Spleen (tissue), 11 donors: ENCODE results near the gene SPTLC3. TPM values are rescaled to one million over a fixed set of nuclear protein-coding genes. Genes with fewer than 3 reads are reported as not detected.

ENCODE experiments used
- DNase-seq: peaks from one replicate; pipeline ENCODE4 v3.0.0-alpha.2; 2020
- H3K27ac ChIP-seq, 8 donors: fragments of 200-600 bp; sonication (generic) in 7 of 8; 1 replicate in 4 of 8; 2 replicates in 4 of 8; pipeline versions ENCODE4 v1.5.0 to v1.8.0; 2016 to 2021; ENCODE audit warnings: inconsistent platforms in 4 of 8, mild to moderate bottlenecking in 4 of 8, moderate library complexity in 1 of 8
- H3K27me3 ChIP-seq, 7 donors: fragments of 200-600 bp; sonication (generic) in 6 of 7; replicated peaks in 1 of 7; 1 replicate in 4 of 7; 2 replicates in 3 of 7; pipeline versions ENCODE4 v1.5.0 to v1.8.0; 2016 to 2021; ENCODE audit warnings: inconsistent platforms in 3 of 7, mild to moderate bottlenecking in 1 of 7
- H3K36me3 ChIP-seq, 6 donors: fragments of 200-600 bp; sonication (generic) in 5 of 6; 1 replicate in 4 of 6; 2 replicates in 2 of 6; pipeline versions ENCODE4 v1.5.0 to v1.8.0; 2016 to 2021; ENCODE audit warnings: inconsistent platforms in 2 of 6
- H3K4me1 ChIP-seq, 6 donors: fragments of 200-600 bp; sonication (generic) in 5 of 6; 1 replicate in 3 of 6; 2 replicates in 3 of 6; pipeline versions ENCODE4 v1.5.0 to v1.8.0; 2016 to 2021; ENCODE audit warnings: inconsistent platforms in 3 of 6
- H3K4me3 ChIP-seq, 8 donors: fragments of 200-600 bp; sonication (generic) in 7 of 8; 1 replicate in 4 of 8; 2 replicates in 4 of 8; pipeline versions ENCODE4 v1.5.0 to v1.8.0; 2016 to 2021; ENCODE audit warnings: inconsistent platforms in 4 of 8, mild to moderate bottlenecking in 4 of 8, moderate library complexity in 2 of 8
- H3K9me3 ChIP-seq, 8 donors: fragments of 200-600 bp; sonication (generic) in 7 of 8; 1 replicate in 4 of 8; 2 replicates in 4 of 8; pipeline versions ENCODE4 v1.5.0 to v1.8.0; 2016 to 2021; ENCODE audit warnings: inconsistent platforms in 4 of 8
- CTCF ChIP-seq, 11 experiments: fragments of 200-600 bp in 7 of 11; fragments of 450-650 bp in 4 of 11; sonication (generic) in 4 of 11; IDR thresholded peaks in 8 of 11; conservative IDR thresholded peaks in 3 of 11; 1 replicate in 7 of 11; 2 replicates in 4 of 11; pipeline versions ENCODE4 v1.4.0 to v1.8.0; 2016 to 2021; ENCODE audit warnings: antibody characterized with exemption in 11 of 11, inconsistent platforms in 4 of 11, mild to moderate bottlenecking in 1 of 11
- POLR2A ChIP-seq, 3 donors: fragments of 450-650 bp; IDR thresholded peaks; one replicate each; pipeline ENCODE4 v1.5.1; 2017; ENCODE audit warnings: antibody characterized with exemption in 3 of 3, mild to moderate bottlenecking in 1 of 3
- POLR2AphosphoS5 ChIP-seq, 3 donors: sonication (generic); formaldehyde crosslinking; IDR thresholded peaks; one replicate each; pipeline ENCODE4 v1.5.1; 2017; ENCODE audit warnings: antibody characterized with exemption in 3 of 3
- WGBS, 5 donors: extraction: QIAGEN DNeasy Blood & Tissue Kit in 3 of 5; methylation state at CpG; one replicate each; pipeline versions ENCODE4 v1.1.5 to v1.1.7; 2013 to 2018; 5-methylcytosine and 5-hydroxymethylcytosine counted together
- intact Hi-C: fragments of 100-400 bp; cut with DNase I; formaldehyde crosslinking; loops from one replicate; pipeline ENCODE4 v1.15.0; 2023; ENCODE audit warnings: low total_unique reads
- polyA plus RNA-seq, 3 donors: library from polyadenylated mRNA; stranded (reverse); fragments of 200-250 nt; gene quantifications; one replicate each; pipeline ENCODE4 v1.2.1, GENCODE V29; 2013
- total RNA-seq, 7 donors: library from RNA; depleted of rRNA in 3 of 7; stranded (reverse); fragments of >200 nt in 3 of 7; fragmentation: NEBNext Ultra II Directional in 4 of 7; extraction: Animal tissue kit (Norgen Biotek cat#: 25700) in 4 of 7; gene quantifications; one replicate each; pipeline versions ENCODE4 v1.1.0 to v1.2.1, GENCODE V29; 2016 to 2021
- donor health status: healthy with polysubstance abuse.
- donor health status: DM: no; HTN: no; CAD: no; lungs with moderate emphysema.
- donor health status: DM: no; HTN: no; CAD: no.
- donor health status: Bipolar disorder and iron deficiency.
- donor health status: healthy.
- donor health status: DM: no; HTN: no; CAD: no.
- donor health status: DM: yes; HTN: yes; CAD: no.

Gene SPTLC3
- total and polyA plus RNA-seq, 10 donors: 0.50 to 12.3 (median 3.7) TPM

GRCh38 chr20:13216533-13216932 lies 207.8 kb downstream of the SPTLC3 start:
- Histone ChIP-seq H3K4me3 (no peak overlapping the region), H3K36me3 (no peaks in the 10 kb centered on the region), H3K27me3 (peaks cover 0 to 72% (median 27%) of the 10 kb centered on the region in 7 donors), H3K9me3 (no peaks in the 10 kb centered on the region), H3K4me1 (peaks cover 10 to 20% (median 16%) of the 10 kb centered on the region in 6 donors), H3K27ac (no peak overlapping the region)
- TF ChIP-seq POLR2AphosphoS5 (IDR thresholded peaks at IDR 0.05) (no peak), POLR2A (IDR thresholded peaks at IDR 0.05) (no peak), CTCF (IDR thresholded peaks at IDR 0.05 in 8 of 11, conservative IDR thresholded peaks at IDR 0.05 in 3 of 11) (no peak)
- DNase-seq: no peak
- intact Hi-C loops: no loop called here
- WGBS, 5 donors: 4 to 38% (median 11%) methylated on average over 1 of the region's 1 CpG

Other genes starting within 250 kb of the SPTLC3 start
- 10 to 100 TPM in 5 of 7 donors, 1 to 10 TPM in 2; 1.1 to 19.5 (median 14.0) TPM for gene ISM1, start 212.3 kb downstream of the SPTLC3 start, total RNA-seq
- 1 to 10 TPM in 2 of 3 donors, under 1 TPM in 1; 0.46 to 1.7 (median 1.6) TPM for gene ISM1, start 212.3 kb downstream of the SPTLC3 start, polyA plus RNA-seq